BJ (cell line): ENCODE data around the gene SKA1. TPM values are rescaled to one million over a fixed set of nuclear protein-coding genes. Genes with fewer than 3 reads are reported as not detected.
"Not testable (repeated sequence)": the region's sequence is repeated elsewhere in the genome, so short reads cannot be mapped to it uniquely, and the experiment has no call there.

ENCODE experiments used
- CTCF ChIA-PET: fragments of 350-600 bp; formaldehyde crosslinking; extraction: SDS; loops from one replicate; lab custom pipeline; 2021; ENCODE audit warnings: antibody characterized with exemption, inconsistent platforms; lab: Yijun Ruan, JAX
- POLR2A ChIA-PET: fragments of 300-600 bp; sonication (Branson Sonifier 250); formaldehyde crosslinking; extraction: SDS; loops from one replicate; lab custom pipeline; 2021; ENCODE audit warnings: antibody characterized with exemption; lab: Charles Lee
- DNase-seq: peaks from one replicate; pipeline ENCODE4 v3.0.0-alpha.2; 2011; ENCODE audit warnings: low read depth
- H3K27me3 ChIP-seq: 2 replicates; pipeline ENCODE4 v1.6.0; 2011; ENCODE audit warnings: low read length; ENCODE audit not compliant: control insufficient read depth, insufficient read depth
- H3K36me3 ChIP-seq: 2 replicates; pipeline ENCODE4 v1.5.1; 2011; ENCODE audit warnings: low read length; ENCODE audit not compliant: control insufficient read depth, insufficient read depth
- H3K4me3 ChIP-seq: 2 replicates; pipeline ENCODE4 v1.5.1; 2011; ENCODE audit warnings: low read depth, mild to moderate bottlenecking, control low read depth, low read length
- polyA plus RNA-seq: library from polyadenylated mRNA; depleted of rRNA; stranded (reverse); fragments of >200 nt; gene quantifications from 2 replicates; pipeline ENCODE4 v1.2.3, GENCODE V29; 2011
- TF ChIP-seq, protein P1 (sequence below): IDR thresholded peaks from 2 replicates; pipeline ENCODE4 v1.5.1; 2011; ENCODE audit warnings: low read depth, mild to moderate bottlenecking, control low read depth, inconsistent platforms, low read length, moderate library complexity; ENCODE audit not compliant: insufficient read depth

SKA1 gene
- polyA plus RNA-seq, 1 experiment, result 6.2 TPM

GRCh38 chr18:50405582-50406271 lies 30.9 kb downstream of the SKA1 start:
- Histone ChIP-seq H3K4me3 (no peak overlapping the region), H3K36me3 (no peaks in the 10 kb centered on the region), H3K27me3 (peaks cover 9% of the 10 kb centered on the region)
- CTCF ChIA-PET, result interaction anchor here (0.9 to 1.4 kb wide), 2 partner anchors 21 to 24 kb away, joined by 3 to 4 read pairs; no protein-coding TSS in a partner anchor
- POLR2A ChIA-PET, result no interaction called here
- DNase-seq, result no peak
- TF ChIP-seq, protein P1, sequence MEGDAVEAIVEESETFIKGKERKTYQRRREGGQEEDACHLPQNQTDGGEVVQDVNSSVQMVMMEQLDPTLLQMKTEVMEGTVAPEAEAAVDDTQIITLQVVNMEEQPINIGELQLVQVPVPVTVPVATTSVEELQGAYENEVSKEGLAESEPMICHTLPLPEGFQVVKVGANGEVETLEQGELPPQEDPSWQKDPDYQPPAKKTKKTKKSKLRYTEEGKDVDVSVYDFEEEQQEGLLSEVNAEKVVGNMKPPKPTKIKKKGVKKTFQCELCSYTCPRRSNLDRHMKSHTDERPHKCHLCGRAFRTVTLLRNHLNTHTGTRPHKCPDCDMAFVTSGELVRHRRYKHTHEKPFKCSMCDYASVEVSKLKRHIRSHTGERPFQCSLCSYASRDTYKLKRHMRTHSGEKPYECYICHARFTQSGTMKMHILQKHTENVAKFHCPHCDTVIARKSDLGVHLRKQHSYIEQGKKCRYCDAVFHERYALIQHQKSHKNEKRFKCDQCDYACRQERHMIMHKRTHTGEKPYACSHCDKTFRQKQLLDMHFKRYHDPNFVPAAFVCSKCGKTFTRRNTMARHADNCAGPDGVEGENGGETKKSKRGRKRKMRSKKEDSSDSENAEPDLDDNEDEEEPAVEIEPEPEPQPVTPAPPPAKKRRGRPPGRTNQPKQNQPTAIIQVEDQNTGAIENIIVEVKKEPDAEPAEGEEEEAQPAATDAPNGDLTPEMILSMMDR, result no peak

DNA sequence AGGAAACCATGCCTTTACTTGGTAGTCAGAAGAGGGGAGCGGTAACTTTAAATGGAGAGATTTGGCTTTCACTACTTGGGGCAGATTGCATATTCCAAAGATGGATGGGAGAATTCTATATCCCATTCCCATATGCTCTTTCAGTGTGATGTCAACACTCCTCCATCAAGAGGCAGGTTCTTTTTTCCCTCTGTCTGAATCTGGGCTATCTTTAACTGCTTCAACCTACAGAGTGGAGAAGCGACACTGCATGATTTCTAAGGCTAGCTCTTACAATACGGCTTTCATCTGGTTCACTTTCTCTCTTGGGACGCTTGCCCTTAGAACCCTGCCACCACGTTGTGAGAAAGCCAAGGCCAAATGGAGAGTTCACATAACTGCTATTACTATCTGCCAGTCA lies 34.4 kb downstream of the SKA1 start:
- no peak for DNase-seq

GRCh38 chr18:50410008-50410407 lies 35.2 kb downstream of the SKA1 start:
- ChIA-PET CTCF (interaction anchor here (1.9 kb wide), 1 partner anchor 19 kb away, joined by 9 read pairs; no protein-coding TSS in a partner anchor), POLR2A (no interaction called here)
- no peak overlapping the region for H3K4me3 ChIP-seq
- no peak for DNase-seq
- no peaks in the 10 kb centered on the region for H3K36me3 ChIP-seq
- TF ChIP-seq, protein P1, result no peak
- H3K27me3 ChIP-seq, result peaks cover 7% of the 10 kb centered on the region

More for the DNA sequence above, 34.4 kb downstream of the SKA1 start:
- Histone ChIP-seq H3K4me3 (no peak overlapping the region), H3K27me3 (peaks cover 7% of the 10 kb centered on the region), H3K36me3 (no peaks in the 10 kb centered on the region)
- CTCF ChIA-PET, result no interaction called here
- POLR2A ChIA-PET, result no interaction called here
- TF ChIP-seq, protein P1, result no peak

DNA sequence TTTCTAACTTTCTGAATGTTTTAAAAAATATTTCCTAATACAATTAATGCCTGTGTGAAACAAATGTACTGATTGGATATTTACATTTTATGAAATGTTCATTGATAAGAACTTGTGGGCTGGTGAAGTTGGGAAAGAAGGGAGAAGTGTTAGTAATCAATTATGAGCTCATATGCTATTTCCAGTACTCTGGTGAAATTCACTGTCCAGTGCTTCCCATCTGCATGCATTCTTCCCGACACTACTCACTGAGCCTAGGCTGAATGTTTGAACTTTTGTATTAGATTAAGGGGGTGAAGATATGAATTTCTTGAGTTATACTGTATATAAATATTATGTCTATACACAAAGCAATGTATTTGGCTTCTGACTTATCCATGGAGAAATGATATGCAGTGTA lies 36.0 kb downstream of the SKA1 start:
- POLR2A ChIA-PET, result no interaction called here
- TF ChIP-seq, protein P1, result no peak

GRCh38 chr18:50416832-50417231 lies 42.0 kb downstream of the SKA1 start:
- DNase-seq, POLR2A ChIA-PET: not testable (repeated sequence)

More for the DNA sequence above, 36.0 kb downstream of the SKA1 start:
- Histone ChIP-seq H3K4me3 (no peak overlapping the region), H3K36me3 (no peaks in the 10 kb centered on the region), H3K27me3 (peaks cover 4% of the 10 kb centered on the region)
- CTCF ChIA-PET, result interaction anchor here (0.9 to 1.9 kb wide), 2 partner anchors 18 to 54 kb away, joined by 3 to 9 read pairs; no protein-coding TSS in a partner anchor
- DNase-seq, result no peak

DNA sequence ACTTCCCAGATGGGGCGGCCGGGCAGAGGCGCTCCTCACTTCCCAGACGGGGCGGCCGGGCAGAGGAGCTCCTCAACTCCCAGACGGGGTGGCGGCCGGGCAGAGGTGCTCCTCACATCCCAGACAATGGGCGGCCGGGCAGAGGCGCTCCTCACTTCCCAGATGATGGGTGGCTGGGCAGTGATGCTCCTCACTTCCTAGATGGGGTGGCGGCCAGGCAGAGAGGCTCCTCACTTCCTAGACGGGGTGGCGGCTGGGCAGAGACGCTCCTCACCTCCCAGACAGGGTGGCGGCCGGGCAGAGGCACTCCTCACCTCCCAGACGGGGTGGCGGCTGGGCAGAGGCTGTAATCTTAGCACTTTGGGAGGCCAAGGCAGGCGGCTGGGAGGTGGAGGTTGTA lies 42.9 kb downstream of the SKA1 start:
- DNase-seq, POLR2A ChIA-PET, H3K36me3 ChIP-seq, CTCF ChIA-PET, H3K27me3 ChIP-seq, H3K4me3 ChIP-seq: not testable (repeated sequence)

More at GRCh38 chr18:50416832-50417231, 42.0 kb downstream of the SKA1 start:
- H3K27me3 ChIP-seq, CTCF ChIA-PET, H3K4me3 ChIP-seq, H3K36me3 ChIP-seq: not testable (repeated sequence)
